Measurements from ENCODE around the gene MYO5C. TPM values are rescaled to one million over a fixed set of nuclear protein-coding genes. Genes with fewer than 3 reads are reported as not detected.
A peak's percentile ranks its signal among the peaks of the same experiment; 100 is the strongest.

Gene MYO5C, protein sequence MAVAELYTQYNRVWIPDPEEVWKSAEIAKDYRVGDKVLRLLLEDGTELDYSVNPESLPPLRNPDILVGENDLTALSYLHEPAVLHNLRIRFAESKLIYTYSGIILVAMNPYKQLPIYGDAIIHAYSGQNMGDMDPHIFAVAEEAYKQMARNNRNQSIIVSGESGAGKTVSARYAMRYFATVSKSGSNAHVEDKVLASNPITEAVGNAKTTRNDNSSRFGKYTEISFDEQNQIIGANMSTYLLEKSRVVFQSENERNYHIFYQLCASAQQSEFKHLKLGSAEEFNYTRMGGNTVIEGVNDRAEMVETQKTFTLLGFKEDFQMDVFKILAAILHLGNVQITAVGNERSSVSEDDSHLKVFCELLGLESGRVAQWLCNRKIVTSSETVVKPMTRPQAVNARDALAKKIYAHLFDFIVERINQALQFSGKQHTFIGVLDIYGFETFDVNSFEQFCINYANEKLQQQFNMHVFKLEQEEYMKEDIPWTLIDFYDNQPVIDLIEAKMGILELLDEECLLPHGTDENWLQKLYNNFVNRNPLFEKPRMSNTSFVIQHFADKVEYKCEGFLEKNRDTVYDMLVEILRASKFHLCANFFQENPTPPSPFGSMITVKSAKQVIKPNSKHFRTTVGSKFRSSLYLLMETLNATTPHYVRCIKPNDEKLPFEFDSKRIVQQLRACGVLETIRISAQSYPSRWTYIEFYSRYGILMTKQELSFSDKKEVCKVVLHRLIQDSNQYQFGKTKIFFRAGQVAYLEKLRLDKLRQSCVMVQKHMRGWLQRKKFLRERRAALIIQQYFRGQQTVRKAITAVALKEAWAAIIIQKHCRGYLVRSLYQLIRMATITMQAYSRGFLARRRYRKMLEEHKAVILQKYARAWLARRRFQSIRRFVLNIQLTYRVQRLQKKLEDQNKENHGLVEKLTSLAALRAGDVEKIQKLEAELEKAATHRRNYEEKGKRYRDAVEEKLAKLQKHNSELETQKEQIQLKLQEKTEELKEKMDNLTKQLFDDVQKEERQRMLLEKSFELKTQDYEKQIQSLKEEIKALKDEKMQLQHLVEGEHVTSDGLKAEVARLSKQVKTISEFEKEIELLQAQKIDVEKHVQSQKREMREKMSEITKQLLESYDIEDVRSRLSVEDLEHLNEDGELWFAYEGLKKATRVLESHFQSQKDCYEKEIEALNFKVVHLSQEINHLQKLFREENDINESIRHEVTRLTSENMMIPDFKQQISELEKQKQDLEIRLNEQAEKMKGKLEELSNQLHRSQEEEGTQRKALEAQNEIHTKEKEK (N-terminal part only)
- total RNA-seq: under 1 TPM; 0.42 to 0.69 TPM

DNA sequence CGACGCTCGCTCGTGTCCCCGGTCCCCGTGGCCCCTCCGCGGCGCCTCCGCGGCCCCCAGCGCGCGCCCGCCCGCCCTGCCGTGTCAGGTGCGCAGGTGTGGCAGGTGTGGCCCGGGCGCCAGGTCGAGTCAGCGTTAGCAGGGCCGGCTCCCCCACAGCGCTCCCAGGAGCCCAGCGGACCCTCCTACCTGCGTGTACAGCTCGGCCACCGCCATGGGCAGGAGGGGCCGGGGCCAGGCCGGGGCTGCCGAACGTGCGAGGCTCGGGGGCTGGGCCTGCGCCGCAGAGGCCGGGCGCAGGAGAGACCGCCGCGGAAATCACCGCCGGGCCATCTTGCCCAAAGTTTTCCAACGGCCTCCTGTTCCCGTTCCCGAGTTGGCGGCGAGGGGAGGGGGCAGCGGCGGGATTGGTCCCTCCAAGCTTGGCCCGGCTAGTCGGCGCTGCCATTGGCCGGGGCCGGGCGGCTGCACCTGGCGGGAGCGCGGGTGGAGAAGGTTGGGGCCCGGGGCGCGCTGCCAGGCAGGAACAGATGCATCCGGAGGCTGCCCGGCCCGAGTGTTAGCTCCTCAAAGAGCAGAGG, at the start of gene MYO5C:
MYO5C (minus strand) TSS at position 384 of the 581 bp plus-strand sequence; CDS start at position 216, 168 bp downstream.
- ChIA-PET POLR2A (no interaction called here), CTCF (no interaction called here)
- ATAC-seq (peak; percentile 42), DNase-seq (peak; percentile 22)
- no peaks in the 10 kb centered on the region for H3K36me3 Mint-ChIP-seq (ENCODE audit: low read depth)
- intact Hi-C loops (cut with DNase I, micrococcal nuclease): no loop called here
- H3K27me3 Mint-ChIP-seq: peaks cover 37% of the 10 kb centered on the region
- no peak within 1 kb of the TSS for H3K4me3 Mint-ChIP-seq
- no peaks in the 10 kb centered on the region for H3K9me3 Mint-ChIP-seq (ENCODE audit: low read depth)
- peaks cover 1% of the 10 kb centered on the region for H3K4me1 Mint-ChIP-seq
- no peak within 1 kb of the TSS for H3K27ac Mint-ChIP-seq

DNA sequence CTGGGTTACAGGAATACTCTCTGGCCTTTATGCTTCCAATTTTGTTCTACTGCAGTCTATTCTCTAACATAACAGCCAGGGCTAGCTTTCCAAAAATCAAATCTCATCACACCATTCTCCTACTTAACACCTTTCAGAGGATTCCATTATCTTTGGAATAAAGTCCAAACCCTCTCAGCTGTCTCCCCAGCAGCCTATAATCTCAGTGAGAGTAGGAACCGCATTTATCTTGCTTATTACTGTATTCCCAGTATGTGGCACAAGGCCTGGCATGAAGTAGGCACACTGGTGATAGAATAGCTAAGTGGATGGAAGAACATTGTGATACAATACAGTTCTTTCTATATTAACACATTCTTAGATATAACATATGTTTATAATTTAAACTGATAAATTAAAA, 49.0 kb upstream of the MYO5C start:
- CTCF ChIA-PET: interaction anchor here (0.6 kb wide), 1 partner anchor 119 kb away, joined by 3 read pairs; no protein-coding TSS in a partner anchor
- intact Hi-C loops (cut with DNase I, micrococcal nuclease): no loop called here

DNA sequence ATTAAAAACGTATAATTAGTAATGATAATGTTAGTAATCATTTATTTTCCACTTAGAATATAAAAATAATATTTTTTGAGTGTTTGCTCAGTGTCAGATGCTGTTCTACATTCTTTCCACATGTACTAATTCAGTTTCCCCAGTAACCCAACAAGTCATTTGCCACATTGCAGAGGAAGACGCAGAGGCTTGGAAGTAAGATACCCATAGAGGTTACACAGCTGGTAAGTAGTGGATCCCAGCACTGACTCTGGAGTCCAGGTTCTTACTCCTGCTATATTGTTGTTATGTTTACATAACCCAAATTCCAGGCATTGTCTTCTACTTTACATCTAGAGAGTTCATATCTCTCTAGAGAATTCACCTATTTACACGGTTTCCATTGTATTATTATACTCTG, 48.2 kb upstream of the MYO5C start:
- Mint-ChIP-seq H3K27ac (peak overlapping the region; percentile 2), H3K9me3 (ENCODE audit: low read depth) (no peaks in the 10 kb centered on the region), H3K27me3 (no peaks in the 10 kb centered on the region), H3K4me1 (no peaks in the 10 kb centered on the region), H3K36me3 (ENCODE audit: low read depth) (no peaks in the 10 kb centered on the region), H3K4me3 (no peak overlapping the region)
- POLR2A ChIA-PET: no interaction called here
- CTCF ChIA-PET: interaction anchor here (0.6 to 1.2 kb wide), 4 partner anchors 10 to 273 kb away, joined by 3 to 5 read pairs (median 4); no protein-coding TSS in a partner anchor
- intact Hi-C loops (cut with DNase I, micrococcal nuclease): no loop called here
- DNase-seq (no peak), ATAC-seq (no peak)

More for the DNA sequence above, 49.0 kb upstream of the MYO5C start:
- no peaks in the 10 kb centered on the region for H3K4me1 Mint-ChIP-seq
- H3K27ac Mint-ChIP-seq: no peak overlapping the region
- H3K27me3 Mint-ChIP-seq: no peaks in the 10 kb centered on the region
- POLR2A ChIA-PET: no interaction called here
- no peaks in the 10 kb centered on the region for H3K9me3 Mint-ChIP-seq (ENCODE audit: low read depth)
- peaks cover 6% of the 10 kb centered on the region for H3K36me3 Mint-ChIP-seq (ENCODE audit: low read depth)
- no peak overlapping the region for H3K4me3 Mint-ChIP-seq
- DNase-seq: no peak
- no peak for ATAC-seq

DNA sequence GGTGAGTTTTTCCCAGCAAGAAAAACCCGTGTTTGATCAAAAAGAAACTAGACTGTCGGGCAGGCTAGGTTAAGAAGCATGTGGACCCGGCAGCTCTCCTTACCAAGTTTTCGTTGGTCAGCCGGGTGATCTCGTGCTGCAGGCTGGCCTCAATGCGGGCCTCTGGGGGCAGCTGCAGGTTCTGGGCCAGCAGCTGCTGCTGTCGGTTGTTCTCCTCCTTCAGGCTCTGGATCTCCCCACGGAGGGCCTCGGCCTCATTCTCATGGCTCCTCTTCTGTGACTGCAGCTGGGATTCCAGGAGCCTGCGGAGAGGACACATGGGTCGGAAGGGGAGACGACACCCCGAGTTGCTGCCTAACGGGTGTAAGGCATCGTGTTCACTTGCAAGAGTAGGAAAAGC, 44.5 kb upstream of the MYO5C start:
- no peaks in the 10 kb centered on the region for H3K27me3 Mint-ChIP-seq
- H3K4me3 Mint-ChIP-seq: no peak overlapping the region
- POLR2A ChIA-PET: no interaction called here
- CTCF ChIA-PET: interaction anchor here (0.6 kb wide), 1 partner anchor 374 kb away, joined by 4 read pairs; no protein-coding TSS in a partner anchor
- no peaks in the 10 kb centered on the region for H3K9me3 Mint-ChIP-seq (ENCODE audit: low read depth)
- no peaks in the 10 kb centered on the region for H3K4me1 Mint-ChIP-seq
- intact Hi-C loops (cut with DNase I, micrococcal nuclease): no loop called here
- ATAC-seq: no peak
- H3K36me3 Mint-ChIP-seq (ENCODE audit: low read depth): no peaks in the 10 kb centered on the region
- H3K27ac Mint-ChIP-seq: no peak overlapping the region
- DNase-seq: no peak

DNA sequence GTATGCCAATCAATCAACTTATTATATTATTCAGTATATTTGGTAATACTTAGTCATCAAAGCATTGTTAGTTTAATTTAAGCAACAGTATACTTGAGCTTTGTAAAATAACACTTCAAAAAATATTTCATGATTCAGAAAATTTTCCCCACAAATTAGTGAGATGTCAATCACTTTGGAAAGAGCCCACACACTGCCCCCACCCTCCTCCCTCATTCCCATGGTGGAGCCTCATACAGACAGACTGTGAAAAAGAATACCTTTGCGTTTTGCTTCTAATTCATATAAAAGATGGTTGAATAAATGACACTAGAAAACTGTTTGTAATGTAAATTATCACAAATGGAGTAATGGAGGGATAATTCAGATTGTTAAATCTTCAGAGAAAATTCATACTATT, 43.3 kb upstream of the MYO5C start:
- Mint-ChIP-seq H3K4me3 (no peak overlapping the region), H3K27ac (no peak overlapping the region), H3K27me3 (no peaks in the 10 kb centered on the region), H3K9me3 (ENCODE audit: low read depth) (no peaks in the 10 kb centered on the region), H3K36me3 (ENCODE audit: low read depth) (peaks cover 3% of the 10 kb centered on the region), H3K4me1 (no peaks in the 10 kb centered on the region)
- ATAC-seq: no peak
- intact Hi-C loops (cut with DNase I, micrococcal nuclease): no loop called here
- ChIA-PET CTCF (interaction anchor here (0.7 to 0.8 kb wide), 2 partner anchors 67 to 82 kb away, joined by 3 to 4 read pairs; no protein-coding TSS in a partner anchor), POLR2A (no interaction called here)
- no peak for DNase-seq

DNA sequence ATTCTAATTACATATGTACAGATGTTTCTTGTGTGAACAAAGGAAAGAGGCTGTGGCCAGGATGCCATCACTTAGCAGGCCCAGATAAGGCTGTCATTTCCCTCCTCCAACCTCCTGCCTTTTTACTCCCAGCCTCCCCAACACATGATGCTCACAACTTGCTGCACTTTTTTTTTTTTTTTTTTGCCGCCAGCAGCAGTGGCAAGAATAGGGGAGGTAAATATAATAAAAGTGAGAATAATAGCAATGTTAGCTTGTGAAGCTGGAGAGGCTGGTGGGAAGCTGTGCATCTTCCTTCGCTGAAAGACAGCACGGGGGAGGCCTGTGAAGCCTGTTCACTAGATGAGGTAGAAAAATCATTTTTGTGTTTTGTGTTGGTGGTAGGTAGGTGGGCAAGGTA, 42.5 kb upstream of the MYO5C start:
- Mint-ChIP-seq H3K27ac (peak overlapping the region; percentile 6), H3K36me3 (ENCODE audit: low read depth) (peaks cover 3% of the 10 kb centered on the region), H3K4me3 (no peak overlapping the region), H3K27me3 (no peaks in the 10 kb centered on the region), H3K4me1 (peaks cover under 1% of the 10 kb centered on the region), H3K9me3 (ENCODE audit: low read depth) (no peaks in the 10 kb centered on the region)
- ATAC-seq (no peak), DNase-seq (no peak)
- ChIA-PET POLR2A (no interaction called here), CTCF (interaction anchor here (0.7 kb wide), 1 partner anchor 123 kb away, joined by 4 read pairs; no protein-coding TSS in a partner anchor)
- intact Hi-C loops (cut with DNase I, micrococcal nuclease): no loop called here

DNA sequence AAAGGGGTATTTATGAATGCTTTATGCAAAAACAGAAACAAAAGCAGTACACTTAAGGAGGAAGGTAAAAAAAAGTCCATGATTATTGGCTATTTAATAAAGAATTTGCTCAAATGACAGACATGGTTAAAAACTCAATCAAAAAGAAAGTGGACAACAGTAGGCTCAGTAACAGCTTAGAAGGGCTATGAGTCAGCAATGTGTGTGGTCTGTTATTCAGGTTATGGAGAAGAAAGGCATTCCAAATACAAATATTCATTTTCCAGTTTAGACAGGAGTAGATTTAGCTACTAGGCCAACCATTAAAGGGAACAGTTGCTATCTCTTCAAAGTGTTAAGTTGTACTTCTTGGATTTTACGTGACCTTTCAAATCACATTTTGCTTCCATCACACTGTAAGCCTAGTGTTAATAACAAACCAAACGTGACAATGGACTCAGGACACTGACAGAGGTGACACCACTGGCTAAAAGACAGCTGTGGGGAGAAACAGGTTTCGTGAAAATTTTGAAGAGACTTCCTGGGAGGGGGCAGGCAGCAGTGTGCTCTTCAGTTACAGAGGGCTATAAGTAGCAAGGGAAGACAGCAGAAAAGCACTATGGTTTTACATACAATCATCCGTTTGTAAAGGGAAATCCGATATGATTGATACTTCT, 41.7 kb upstream of the MYO5C start:
- CTCF ChIA-PET: interaction anchor here (1.4 kb wide), 1 partner anchor 11 kb away, joined by 5 read pairs; no protein-coding TSS in a partner anchor
- intact Hi-C loops (cut with DNase I, micrococcal nuclease): no loop called here
- POLR2A ChIA-PET: no interaction called here
- Mint-ChIP-seq H3K27ac (peak overlapping the region; percentile 26), H3K4me1 (peaks cover 3% of the 10 kb centered on the region), H3K4me3 (no peak overlapping the region), H3K36me3 (ENCODE audit: low read depth) (peaks cover 3% of the 10 kb centered on the region), H3K27me3 (no peaks in the 10 kb centered on the region), H3K9me3 (ENCODE audit: low read depth) (no peaks in the 10 kb centered on the region)
- no peak for DNase-seq
- ATAC-seq: no peak

DNA sequence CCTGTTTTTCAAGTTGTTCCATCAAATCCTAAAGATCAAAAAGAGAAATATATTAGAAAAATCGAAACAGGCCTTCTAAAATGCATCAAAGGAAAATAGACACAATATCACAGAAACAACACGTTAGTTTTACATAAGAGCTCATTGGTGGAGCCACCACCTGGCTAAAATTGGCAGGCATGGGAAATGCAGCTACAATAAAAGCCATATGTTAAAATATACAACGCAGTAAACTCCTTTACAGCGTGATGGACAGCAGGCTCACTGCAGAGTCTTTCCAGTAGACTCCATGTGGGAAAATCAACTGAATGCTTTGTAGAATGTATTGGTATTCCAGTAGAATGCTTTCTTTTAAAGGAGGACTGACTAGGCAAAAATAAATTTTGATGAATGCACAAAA, 40.9 kb upstream of the MYO5C start:
- Mint-ChIP-seq H3K27ac (no peak overlapping the region), H3K4me1 (peaks cover 8% of the 10 kb centered on the region), H3K9me3 (ENCODE audit: low read depth) (no peaks in the 10 kb centered on the region), H3K4me3 (no peak overlapping the region), H3K27me3 (no peaks in the 10 kb centered on the region), H3K36me3 (ENCODE audit: low read depth) (peaks cover 3% of the 10 kb centered on the region)
- CTCF ChIA-PET: interaction anchor here (0.7 to 1.4 kb wide), 4 partner anchors 10 to 80 kb away, joined by 3 to 5 read pairs (median 4); no protein-coding TSS in a partner anchor
- ATAC-seq (no peak), DNase-seq (no peak)
- POLR2A ChIA-PET: no interaction called here
- intact Hi-C loops (cut with DNase I, micrococcal nuclease): no loop called here

DNA sequence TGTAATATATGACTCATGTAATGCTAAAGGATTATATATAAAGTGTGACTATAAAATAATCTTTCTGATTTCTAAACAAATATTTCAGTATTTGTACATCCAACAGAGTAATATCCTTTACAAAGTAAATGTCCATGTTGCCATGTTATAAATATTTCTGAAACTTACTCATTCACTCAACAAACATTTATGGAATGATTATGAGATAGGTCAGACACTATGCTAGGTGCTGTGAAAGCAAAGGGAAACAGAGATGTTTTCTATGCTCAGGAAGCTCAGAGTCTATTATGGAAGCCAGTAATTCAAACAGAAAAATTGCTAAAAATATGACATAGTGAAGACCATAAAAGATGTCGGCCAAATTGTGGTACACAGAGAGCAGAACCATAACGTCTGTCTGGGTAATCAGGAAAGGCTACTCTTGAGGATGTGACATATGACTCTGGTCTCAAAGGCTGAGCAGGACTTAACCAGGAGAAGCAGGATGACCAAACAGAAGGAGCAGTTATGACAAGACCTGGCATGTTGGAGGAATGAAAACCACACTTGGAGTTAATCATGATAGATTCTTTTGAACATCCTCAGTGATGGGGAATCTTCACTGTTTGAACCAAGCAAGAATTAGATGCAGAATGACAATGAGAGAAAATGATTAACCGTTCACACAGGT, 39.0 kb upstream of the MYO5C start:
- Mint-ChIP-seq H3K4me3 (no peak overlapping the region), H3K27ac (no peak overlapping the region), H3K36me3 (ENCODE audit: low read depth) (peaks cover 7% of the 10 kb centered on the region), H3K9me3 (ENCODE audit: low read depth) (no peaks in the 10 kb centered on the region), H3K27me3 (no peaks in the 10 kb centered on the region), H3K4me1 (peaks cover 12% of the 10 kb centered on the region)
- no peak for ATAC-seq
- no peak for DNase-seq
- intact Hi-C loops (cut with DNase I, micrococcal nuclease): loop anchor here (2.0 to 5.0 kb wide), 4 partner anchors 77 to 263 kb away; no protein-coding TSS in a partner anchor
- POLR2A ChIA-PET: no interaction called here
- CTCF ChIA-PET: interaction anchor here (0.7 to 4.3 kb wide), 3 partner anchors 9 to 78 kb away, joined by 3 to 25 read pairs (median 4); no protein-coding TSS in a partner anchor
